IMR-90 (cell line): ENCODE measurements around the gene SLC35F3. TPM values are rescaled to one million over a fixed set of nuclear protein-coding genes. Genes with fewer than 3 reads are reported as not detected.

ENCODE experiments used
- ATAC-seq: fragments of 200-7000 bp; cut with Tn5 transposase; 2 replicates; pipeline ENCODE4 v1.9.1; 2020; ENCODE audit warnings: low read depth, mild to moderate bottlenecking, moderate library complexity
- BruUV-seq: library from RNA; stranded (reverse); fragments of 400-500 nt; replicated peaks from 2 replicates; lab custom pipeline; 2021; lab: Mats Ljungman, UMichigan
- CTCF ChIA-PET: fragments of 300-600 bp; formaldehyde crosslinking; extraction: SDS; loops from one replicate; lab custom pipeline; 2021; ENCODE audit warnings: antibody characterized with exemption; lab: Yijun Ruan, JAX
- POLR2A ChIA-PET: fragments of 300-600 bp; sonication (Branson Sonifier 250); formaldehyde crosslinking; loops from one replicate; lab custom pipeline; 2022; ENCODE audit warnings: antibody characterized with exemption; ENCODE audit not compliant: unreplicated experiment; lab: Charles Lee
- DNase-seq: peaks from one replicate; pipeline ENCODE4 v3.0.0; 2013
- H2AFZ ChIP-seq: replicated peaks from 2 replicates; pipeline ENCODE3; 2013; ENCODE audit warnings: low read length, mild to moderate bottlenecking; ENCODE audit not compliant: poor library complexity
- H2AK5ac ChIP-seq: 2 replicates; pipeline ENCODE4 v1.6.1; 2013; ENCODE audit warnings: low read depth, low read length, inconsistent platforms
- H2AK9ac ChIP-seq: replicated peaks from 2 replicates; pipeline ENCODE3; 2013; ENCODE audit warnings: mild to moderate bottlenecking, low read depth, low read length, moderate library complexity; ENCODE audit not compliant: poor library complexity
- H2BK120ac ChIP-seq: 2 replicates; pipeline ENCODE4 v1.6.1; 2013; ENCODE audit warnings: low read depth, low read length, inconsistent platforms
- H2BK15ac ChIP-seq: 3 replicates; pipeline ENCODE4 v1.6.1; 2013; ENCODE audit warnings: low read depth, low read length, inconsistent platforms
- H2BK20ac ChIP-seq: 2 replicates; pipeline ENCODE4 v1.6.1; 2013; ENCODE audit warnings: low read depth, mild to moderate bottlenecking, inconsistent platforms, low read length, moderate library complexity
- H2BK5ac ChIP-seq: 2 replicates; pipeline ENCODE4 v1.6.1; 2013; ENCODE audit warnings: mild to moderate bottlenecking, low read depth, low read length, inconsistent platforms; ENCODE audit not compliant: poor library complexity, severe bottlenecking
- H3K14ac ChIP-seq: replicated peaks from 2 replicates; pipeline ENCODE4 v1.6.1; 2013; ENCODE audit warnings: low read depth, low read length, inconsistent platforms
- H3K18ac ChIP-seq: 2 replicates; pipeline ENCODE4 v1.6.1; 2013; ENCODE audit warnings: low read depth, low read length, control low read depth
- H3K23ac ChIP-seq: 2 replicates; pipeline ENCODE4 v1.6.1; 2013; ENCODE audit warnings: low read depth, low read length, inconsistent platforms
- H3K27ac ChIP-seq: 2 replicates; pipeline ENCODE4 v1.5.1; 2013; ENCODE audit warnings: mild to moderate bottlenecking, control low read depth, low read length; ENCODE audit not compliant: insufficient read depth
- H3K27me3 ChIP-seq: 2 replicates; pipeline ENCODE4 v1.6.1; 2013; ENCODE audit warnings: low read length; ENCODE audit not compliant: control insufficient read depth, insufficient read depth
- H3K36me3 ChIP-seq: 2 replicates; pipeline ENCODE4 v1.6.1; 2013; ENCODE audit warnings: low read length, mixed read lengths; ENCODE audit not compliant: control insufficient read depth, insufficient read depth
- H3K4ac ChIP-seq: 2 replicates; pipeline ENCODE4 v1.6.1; 2013; ENCODE audit warnings: low read depth, low read length, inconsistent platforms
- H3K4me1 ChIP-seq: 2 replicates; pipeline ENCODE4 v1.6.1; 2013; ENCODE audit warnings: low read length, mixed read lengths; ENCODE audit not compliant: control insufficient read depth, insufficient read depth
- H3K4me2 ChIP-seq: 2 replicates; pipeline ENCODE4 v1.6.1; 2013; ENCODE audit warnings: low read depth, mild to moderate bottlenecking, control low read depth, low read length, moderate library complexity
- H3K4me3 ChIP-seq: 2 replicates; pipeline ENCODE4 v1.5.1; 2013; ENCODE audit warnings: low read depth, mild to moderate bottlenecking, control low read depth, low read length, moderate library complexity; ENCODE audit not compliant: insufficient read depth
- H3K56ac ChIP-seq: 2 replicates; pipeline ENCODE4 v1.6.1; 2013; ENCODE audit warnings: low read length, inconsistent platforms; ENCODE audit not compliant: insufficient read depth; ENCODE audit errors: extremely low read depth
- H3K79me1 ChIP-seq, 2 experiments: 2 replicates each; pipeline ENCODE4 v1.6.1; 2013; ENCODE audit warnings: low read length in 2 of 2, inconsistent platforms in 1 of 2, low read depth in 1 of 2
- H3K9ac ChIP-seq: 2 replicates; pipeline ENCODE4 v1.6.1; 2013; ENCODE audit warnings: low read depth, low read length, control low read depth
- H3K9me1 ChIP-seq: 2 replicates; pipeline ENCODE4 v1.6.1; 2013; ENCODE audit warnings: low read length, inconsistent platforms; ENCODE audit not compliant: insufficient read depth
- H3K9me3 ChIP-seq: 2 replicates; pipeline ENCODE4 v1.6.1; 2013; ENCODE audit warnings: low read length; ENCODE audit not compliant: control insufficient read depth, insufficient read depth
- H4K20me1 ChIP-seq: 2 replicates; pipeline ENCODE4 v1.6.1; 2013; ENCODE audit warnings: low read length, inconsistent platforms; ENCODE audit not compliant: insufficient read depth
- H4K5ac ChIP-seq: 2 replicates; pipeline ENCODE4 v1.6.1; 2013; ENCODE audit warnings: mild to moderate bottlenecking, low read depth, low read length, control low read depth
- H4K8ac ChIP-seq, 2 experiments: 2 replicates each; pipeline ENCODE4 v1.6.1; 2013; ENCODE audit warnings: low read depth in 2 of 2, low read length in 2 of 2, control low read depth in 1 of 2, inconsistent platforms in 1 of 2
- H4K91ac ChIP-seq: 2 replicates; pipeline ENCODE4 v1.6.1; 2013; ENCODE audit warnings: low read depth, low read length, inconsistent platforms; ENCODE audit not compliant: insufficient read depth
- BHLHE40 ChIP-seq: fragments of 150-350 bp; IDR thresholded peaks from 2 replicates; pipeline ENCODE4 v1.6.1; 2016; ENCODE audit warnings: mild to moderate bottlenecking, low read depth, low read length
- CEBPB ChIP-seq: IDR thresholded peaks from 2 replicates; pipeline ENCODE4 v1.6.1; 2012; ENCODE audit warnings: low read depth, low read length, improper control_type of control experiment
- CHD1 ChIP-seq: IDR thresholded peaks from 2 replicates; pipeline ENCODE4 v1.6.1; 2012; ENCODE audit warnings: low read depth, low read length, improper control_type of control experiment
- CTCF ChIP-seq: conservative IDR thresholded peaks from 2 replicates; pipeline ENCODE4 v1.5.1; 2012; ENCODE audit warnings: mild to moderate bottlenecking, low read depth, low read length, improper control_type of control experiment
- FOS ChIP-seq: fragments of 150-350 bp; IDR thresholded peaks from 2 replicates; pipeline ENCODE4 v1.6.1; 2016; ENCODE audit warnings: low read depth, low read length
- MAZ ChIP-seq: IDR thresholded peaks from 2 replicates; pipeline ENCODE4 v1.6.1; 2012; ENCODE audit warnings: low read depth, mild to moderate bottlenecking, low read length, improper control_type of control experiment, moderate library complexity, borderline replicate concordance
- MXI1 ChIP-seq: IDR thresholded peaks from 2 replicates; pipeline ENCODE4 v1.6.1; 2012; ENCODE audit warnings: low read depth, mild to moderate bottlenecking, low read length, moderate library complexity, borderline replicate concordance
- NFE2L2 ChIP-seq: fragments of 150-350 bp; IDR thresholded peaks from 2 replicates; pipeline ENCODE4 v1.6.1; 2016; ENCODE audit warnings: low read depth, mild to moderate bottlenecking, low read length
- POLR2A ChIP-seq: IDR thresholded peaks from 2 replicates; pipeline ENCODE4 v1.6.1; 2012; ENCODE audit warnings: mild to moderate bottlenecking, low read depth, low read length
- RAD21 ChIP-seq: IDR thresholded peaks from 2 replicates; pipeline ENCODE4 v1.6.1; 2012; ENCODE audit warnings: low read length, improper control_type of control experiment
- RCOR1 ChIP-seq: IDR thresholded peaks from 2 replicates; pipeline ENCODE4 v1.6.1; 2012; ENCODE audit warnings: mild to moderate bottlenecking, low read length, improper control_type of control experiment; ENCODE audit not compliant: insufficient replicate concordance
- RFX5 ChIP-seq: IDR thresholded peaks from 2 replicates; pipeline ENCODE4 v1.8.0; 2012; ENCODE audit warnings: low read depth, mild to moderate bottlenecking, low read length, moderate library complexity
- SMC3 ChIP-seq: fragments of 150-350 bp; IDR thresholded peaks from 2 replicates; pipeline ENCODE4 v1.6.1; 2016; ENCODE audit warnings: low read depth, mild to moderate bottlenecking, antibody characterized with exemption, low read length, moderate library complexity
- WGBS, 2 experiments: methylation state at CpG; one replicate each; pipeline versions ENCODE4 v1.1.5 to v1.1.7; 2013; ENCODE audit warnings: missing lambda C conversion rate in 2 of 2; ENCODE audit not compliant: insufficient read length in 1 of 2; ENCODE audit errors: extremely low coverage in 2 of 2; 5-methylcytosine and 5-hydroxymethylcytosine counted together
- dilution Hi-C: fragments of 300-500 bp; cut with HindIII; formaldehyde crosslinking; loops from one replicate; pipeline ENCODE4 v1.14.3; 2018; ENCODE audit warnings: low sequenced_read_pairs; ENCODE audit not compliant: unreplicated experiment
- in situ Hi-C: fragments of 300-500 bp; cut with MboI; formaldehyde crosslinking; loops from 3 replicates; pipeline ENCODE4 v1.14.3; 2019; ENCODE audit warnings: low sequenced_read_pairs, inconsistent platforms, mixed read lengths
- intact Hi-C: fragments of 100-400 bp; cut with micrococcal nuclease; formaldehyde crosslinking; loops from 2 replicates; pipeline ENCODE4 v1.10.0; 2022
- polyA plus RNA-seq, 3 experiments: library from polyadenylated mRNA; depleted of rRNA; stranded (reverse); fragments of >200 nt; gene quantifications; 2 replicates each; pipeline ENCODE4 v1.2.3, GENCODE V29; 2012; ENCODE audit warnings: low replicate concordance in 1 of 3
- total RNA-seq: library from RNA; depleted of rRNA; stranded (reverse); fragments of >200 nt; gene quantifications from 2 replicates; pipeline ENCODE4 v1.2.3, GENCODE V29; 2012
- TF ChIP-seq, protein P1 (sequence below): fragments of 150-350 bp; IDR thresholded peaks from 2 replicates; pipeline ENCODE4 v1.6.1; 2017; ENCODE audit warnings: mild to moderate bottlenecking, antibody characterized with exemption, low read length, low read depth
- TF ChIP-seq, protein P2 (sequence below): fragments of 150-350 bp; IDR thresholded peaks from 2 replicates; pipeline ENCODE4 v1.6.1; 2016; ENCODE audit warnings: low read depth, mild to moderate bottlenecking, low read length, moderate library complexity, borderline replicate concordance

Gene SLC35F3
- total and polyA plus RNA-seq, 2 of the 4 experiments (the other 2 are of a cell fraction), result under 0.01 to 0.17 TPM

GRCh38 chr1:233912909-233913308, 8.4 kb downstream of the SLC35F3 start:
- intact Hi-C loops (no loop called here), dilution Hi-C loops (no loop called here), in situ Hi-C loops (no loop called here)
- no peak overlapping the region for H2AK5ac ChIP-seq
- H3K4me3 ChIP-seq, result no peak overlapping the region
- no TSS peak for BruUV-seq
- no peak overlapping the region for H2AK9ac ChIP-seq
- H3K27ac ChIP-seq, result no peak overlapping the region
- no peak overlapping the region for H3K56ac ChIP-seq
- H2BK20ac ChIP-seq, result no peak overlapping the region
- no peak for TF ChIP-seq RAD21
- no peak for TF ChIP-seq CTCF
- TF ChIP-seq, protein P1, sequence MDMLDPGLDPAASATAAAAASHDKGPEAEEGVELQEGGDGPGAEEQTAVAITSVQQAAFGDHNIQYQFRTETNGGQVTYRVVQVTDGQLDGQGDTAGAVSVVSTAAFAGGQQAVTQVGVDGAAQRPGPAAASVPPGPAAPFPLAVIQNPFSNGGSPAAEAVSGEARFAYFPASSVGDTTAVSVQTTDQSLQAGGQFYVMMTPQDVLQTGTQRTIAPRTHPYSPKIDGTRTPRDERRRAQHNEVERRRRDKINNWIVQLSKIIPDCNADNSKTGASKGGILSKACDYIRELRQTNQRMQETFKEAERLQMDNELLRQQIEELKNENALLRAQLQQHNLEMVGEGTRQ, result no peak
- TF ChIP-seq RCOR1, result no peak
- no peak for TF ChIP-seq MXI1
- TF ChIP-seq CHD1, result no peak
- no peak for TF ChIP-seq NFE2L2
- TF ChIP-seq, protein P2, sequence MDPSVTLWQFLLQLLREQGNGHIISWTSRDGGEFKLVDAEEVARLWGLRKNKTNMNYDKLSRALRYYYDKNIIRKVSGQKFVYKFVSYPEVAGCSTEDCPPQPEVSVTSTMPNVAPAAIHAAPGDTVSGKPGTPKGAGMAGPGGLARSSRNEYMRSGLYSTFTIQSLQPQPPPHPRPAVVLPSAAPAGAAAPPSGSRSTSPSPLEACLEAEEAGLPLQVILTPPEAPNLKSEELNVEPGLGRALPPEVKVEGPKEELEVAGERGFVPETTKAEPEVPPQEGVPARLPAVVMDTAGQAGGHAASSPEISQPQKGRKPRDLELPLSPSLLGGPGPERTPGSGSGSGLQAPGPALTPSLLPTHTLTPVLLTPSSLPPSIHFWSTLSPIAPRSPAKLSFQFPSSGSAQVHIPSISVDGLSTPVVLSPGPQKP, result no peak
- no peak for TF ChIP-seq POLR2A
- no peak for TF ChIP-seq BHLHE40
- no peak for TF ChIP-seq RFX5
- no peak for TF ChIP-seq MAZ
- TF ChIP-seq FOS, result no peak
- no peak for TF ChIP-seq SMC3
- TF ChIP-seq CEBPB, result no peak
- no peaks in the 10 kb centered on the region for H3K4me1 ChIP-seq
- H4K8ac ChIP-seq, result no peak overlapping the region
- no peaks in the 10 kb centered on the region for H3K27me3 ChIP-seq
- ChIA-PET CTCF (interaction anchor here (1.2 kb wide), 1 partner anchor 9 kb away, joined by 3 read pairs; no protein-coding TSS in a partner anchor), POLR2A (no interaction called here)
- no peak for ATAC-seq
- H4K5ac ChIP-seq, result no peak overlapping the region
- no peak for DNase-seq
- no peak overlapping the region for H2AFZ ChIP-seq
- H3K4ac ChIP-seq, result no peak overlapping the region
- H2BK15ac ChIP-seq, result no peak overlapping the region
- H3K36me3 ChIP-seq, result no peaks in the 10 kb centered on the region
- H2BK120ac ChIP-seq, result no peak overlapping the region
- no peak overlapping the region for H3K4me2 ChIP-seq
- no peak overlapping the region for H4K91ac ChIP-seq
- no CpG with 5 or more reads among the region's 4 CpGs for WGBS, 2 experiments
- H3K9ac ChIP-seq, result no peak overlapping the region
- peaks cover 11% of the 10 kb centered on the region for H3K9me3 ChIP-seq
- H3K79me1 ChIP-seq, result no peaks in the 10 kb centered on the region
- no peaks in the 10 kb centered on the region for H3K9me1 ChIP-seq
- no peak overlapping the region for H2BK5ac ChIP-seq
- no peak overlapping the region for H3K14ac ChIP-seq
- H3K18ac ChIP-seq, result no peak overlapping the region
- no peak overlapping the region for H3K23ac ChIP-seq
- H4K20me1 ChIP-seq, result no peaks in the 10 kb centered on the region
